Central memory CD8-positive, alpha-beta T cell (primary cell): Measurements from ENCODE around the gene ZNF256.
A peak's percentile ranks its signal among the peaks of the same experiment; 100 is the strongest.

Source experiments
- ATAC-seq: fragments of 150-1000 bp; cut with Tn5 transposase; replicated peaks from 2 replicates; pipeline ENCODE4 v1.10.0; 2022; ENCODE audit warnings: mild to moderate bottlenecking, moderate FRiP score, moderate number of reproducible peaks; ENCODE audit not compliant: poor library complexity, severe bottlenecking; ENCODE audit errors: extremely low read depth
- DNase-seq, 2 donors: peaks; one replicate each; pipeline ENCODE4 v3.0.0; 2021; ENCODE audit warnings: low spot score in 2 of 2
- H3K27ac Mint-ChIP-seq: one replicate; pipeline ENCODE4 v1.8.0; 2022; ENCODE audit warnings: low read depth, mild to moderate bottlenecking, moderate library complexity, mixed read lengths
- H3K27me3 Mint-ChIP-seq: one replicate; pipeline ENCODE4 v1.8.0; 2022; ENCODE audit warnings: mixed read lengths
- H3K36me3 Mint-ChIP-seq: one replicate; pipeline ENCODE4 v1.8.0; 2022; ENCODE audit warnings: mild to moderate bottlenecking, moderate library complexity, mixed read lengths; ENCODE audit not compliant: insufficient read depth
- H3K4me1 Mint-ChIP-seq: one replicate; pipeline ENCODE4 v1.8.0; 2022; ENCODE audit warnings: mixed read lengths
- H3K4me3 Mint-ChIP-seq: one replicate; pipeline ENCODE4 v1.8.0; 2022; ENCODE audit warnings: mild to moderate bottlenecking, moderate library complexity, mixed read lengths
- H3K9me3 Mint-ChIP-seq: one replicate; pipeline ENCODE4 v1.8.0; 2022; ENCODE audit warnings: mixed read lengths

Gene ZNF256

DNA sequence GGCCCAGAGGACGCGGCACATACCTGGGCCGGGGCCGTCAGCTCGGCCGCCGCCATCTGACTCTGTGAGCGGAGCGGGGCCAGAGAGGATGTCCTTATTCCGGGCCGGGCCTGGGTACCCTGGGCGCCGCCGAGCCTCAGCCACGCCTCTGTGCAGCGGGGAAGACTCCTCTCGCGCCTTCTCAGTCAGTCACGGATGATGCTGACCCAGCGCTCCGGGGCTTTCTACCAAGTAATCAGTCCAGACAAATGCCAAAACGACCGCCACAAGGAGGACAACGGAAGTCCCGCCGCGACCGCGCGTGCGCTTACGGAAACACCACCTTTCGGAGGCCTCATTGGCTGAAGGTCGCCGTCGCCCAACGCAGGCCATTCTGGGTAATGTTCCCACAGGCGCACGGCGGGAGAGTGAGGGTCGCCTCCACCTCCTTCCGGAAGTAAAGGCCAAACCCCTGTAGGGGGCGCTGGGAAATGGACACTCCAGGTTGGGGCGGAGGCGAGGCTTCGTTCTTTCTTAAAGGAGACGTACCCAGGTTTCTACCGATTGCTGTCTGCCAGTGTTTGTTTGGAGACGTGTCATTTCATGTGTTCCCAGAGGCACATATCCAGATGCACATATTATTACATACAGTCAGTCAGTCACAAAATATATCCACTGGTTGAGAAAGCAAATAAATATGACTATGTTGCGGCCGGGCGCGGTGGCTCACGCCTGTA is at the start of gene ZNF256:
Gene ZNF256 (minus strand): TSS at position 288 of the 716 bp plus-strand sequence. CDS start 232 bp downstream, at position 56.
- H3K4me3 Mint-ChIP-seq: peak within 1 kb of the TSS; percentile 92
- no peaks in the 10 kb centered on the region for H3K27me3 Mint-ChIP-seq
- DNase-seq (peak; percentile 50 to 75), ATAC-seq (peak; percentile 89)
- H3K36me3 Mint-ChIP-seq: peaks cover 28% of the 10 kb centered on the region
- H3K27ac Mint-ChIP-seq: peak within 1 kb of the TSS; percentile 95
- H3K9me3 Mint-ChIP-seq: peaks cover 37% of the 10 kb centered on the region
- peaks cover 15% of the 10 kb centered on the region for H3K4me1 Mint-ChIP-seq

DNA sequence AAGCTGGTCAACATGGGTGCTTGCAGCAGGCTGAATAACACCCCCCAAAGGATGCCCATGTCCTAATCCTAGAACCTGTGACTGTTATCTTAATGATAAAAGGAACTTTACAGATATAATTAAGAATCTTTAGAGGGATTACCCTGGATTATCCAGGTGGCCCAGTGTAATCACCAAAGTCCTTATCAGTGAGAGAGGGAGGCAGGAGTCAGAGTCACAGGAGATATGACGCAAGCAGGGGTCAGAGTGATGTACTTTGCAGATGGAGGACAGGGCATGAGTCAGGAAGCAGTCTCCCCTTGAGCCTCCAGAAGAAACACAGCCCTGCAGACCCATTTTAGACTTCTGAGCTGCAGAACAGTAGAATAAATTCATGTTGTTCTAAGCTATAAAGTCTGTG is 45.3 kb upstream of the ZNF256 start:
- no peaks in the 10 kb centered on the region for H3K4me1 Mint-ChIP-seq
- peaks cover 18% of the 10 kb centered on the region for H3K9me3 Mint-ChIP-seq
- DNase-seq (no peak), ATAC-seq (no peak)
- H3K27me3 Mint-ChIP-seq: no peaks in the 10 kb centered on the region
- H3K27ac Mint-ChIP-seq: no peak overlapping the region
- H3K36me3 Mint-ChIP-seq: peaks cover 12% of the 10 kb centered on the region
- H3K4me3 Mint-ChIP-seq: no peak overlapping the region

- Mint-ChIP-seq H3K36me3 (peaks cover 15% of the 10 kb centered on the region), H3K4me3 (no peak overlapping the region), H3K9me3 (peaks cover 37% of the 10 kb centered on the region), H3K4me1 (no peaks in the 10 kb centered on the region), H3K27ac (no peak overlapping the region), H3K27me3 (no peaks in the 10 kb centered on the region)
- ATAC-seq: no peak
- DNase-seq: no peak
These were observed 31.2 kb upstream of the ZNF256 start for GRCh38 chr19:57978586-57979289.

- Mint-ChIP-seq H3K4me1 (no peaks in the 10 kb centered on the region), H3K9me3 (peaks cover 39% of the 10 kb centered on the region), H3K36me3 (no peaks in the 10 kb centered on the region), H3K4me3 (no peak within 1 kb of the TSS), H3K27ac (no peak within 1 kb of the TSS), H3K27me3 (no peaks in the 10 kb centered on the region)
- DNase-seq: no peak
- ATAC-seq: no peak
These were observed 26.9 kb upstream of the ZNF256 start, which contains the start of gene C19orf18 for GRCh38 chr19:57974434-57974833. TSS of gene C19orf18 (minus strand) at chr19:57974534. CDS start at chr19:57974432, 102 bp downstream.

DNA sequence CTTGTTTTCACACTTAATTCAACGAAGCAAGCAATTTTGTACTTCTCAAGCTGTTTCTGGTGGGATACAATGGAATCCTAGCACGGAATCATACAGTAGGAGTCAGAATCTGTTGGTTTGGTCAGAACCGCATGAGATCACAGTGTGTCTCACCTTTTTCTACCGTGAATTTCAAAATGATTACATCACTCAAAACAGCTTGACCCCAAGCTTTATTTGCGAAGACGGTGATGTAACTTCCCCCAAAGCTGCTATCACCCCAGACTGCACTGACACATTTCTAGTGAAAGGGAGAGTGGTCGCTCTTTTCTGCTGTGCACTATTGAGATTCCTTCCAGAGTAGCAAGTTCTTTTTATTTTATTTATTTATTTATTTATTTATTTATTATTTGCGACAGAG is 17.3 kb upstream of the ZNF256 start:
- no peak for ATAC-seq
- Mint-ChIP-seq H3K36me3 (peaks cover 3% of the 10 kb centered on the region), H3K27me3 (no peaks in the 10 kb centered on the region)

DNA sequence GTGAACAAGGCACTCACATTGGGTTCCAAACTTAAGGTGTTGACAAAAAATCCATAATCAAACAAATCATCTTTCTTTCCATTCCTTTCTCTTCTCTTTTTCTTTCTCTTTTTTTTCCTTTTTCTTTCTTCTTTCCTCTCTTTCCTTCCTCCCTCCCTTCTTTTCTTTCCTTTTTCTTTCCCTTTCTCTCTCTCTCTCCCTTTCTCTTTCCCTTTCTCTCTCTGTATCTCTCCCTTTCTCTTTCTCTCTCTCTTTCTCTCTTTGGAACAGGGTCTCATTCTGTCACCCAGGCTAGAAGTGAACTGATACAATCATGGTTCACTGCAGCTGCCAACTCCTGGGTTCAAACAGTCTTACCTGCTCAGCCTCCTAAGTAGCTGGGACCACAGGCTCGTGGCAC is 14.3 kb upstream of the ZNF256 start:
- H3K36me3 Mint-ChIP-seq: peaks cover under 1% of the 10 kb centered on the region
- no peaks in the 10 kb centered on the region for H3K27me3 Mint-ChIP-seq
- no peaks in the 10 kb centered on the region for H3K4me1 Mint-ChIP-seq
- H3K9me3 Mint-ChIP-seq: peaks cover 7% of the 10 kb centered on the region
- ATAC-seq (no peak), DNase-seq (no peak)
- no peak overlapping the region for H3K27ac Mint-ChIP-seq
- no peak overlapping the region for H3K4me3 Mint-ChIP-seq

More for the DNA sequence above, 17.3 kb upstream of the ZNF256 start:
- no peak overlapping the region for H3K27ac Mint-ChIP-seq
- no peak overlapping the region for H3K4me3 Mint-ChIP-seq
- no peak for DNase-seq
- H3K4me1 Mint-ChIP-seq: no peaks in the 10 kb centered on the region
- H3K9me3 Mint-ChIP-seq: peaks cover 23% of the 10 kb centered on the region

GRCh38 chr19:57954996-57955395 is 7.5 kb upstream of the ZNF256 start:
- H3K27ac Mint-ChIP-seq: no peak overlapping the region
- peaks cover 2% of the 10 kb centered on the region for H3K36me3 Mint-ChIP-seq
- peaks cover 18% of the 10 kb centered on the region for H3K27me3 Mint-ChIP-seq
- peaks cover 12% of the 10 kb centered on the region for H3K9me3 Mint-ChIP-seq
- H3K4me1 Mint-ChIP-seq: no peaks in the 10 kb centered on the region
- H3K4me3 Mint-ChIP-seq: no peak overlapping the region
- ATAC-seq (no peak), DNase-seq (no peak)

- H3K27ac Mint-ChIP-seq: no peak overlapping the region
- no peak for DNase-seq
- peaks cover 17% of the 10 kb centered on the region for H3K36me3 Mint-ChIP-seq
- peaks cover 15% of the 10 kb centered on the region for H3K4me1 Mint-ChIP-seq
- peaks cover 15% of the 10 kb centered on the region for H3K27me3 Mint-ChIP-seq
- peaks cover 23% of the 10 kb centered on the region for H3K9me3 Mint-ChIP-seq
- H3K4me3 Mint-ChIP-seq: no peak overlapping the region
- ATAC-seq: no peak
These were observed 2.2 kb upstream of the ZNF256 start for GRCh38 chr19:57949702-57950101.

GRCh38 chr19:57949296-57949695 is 1.8 kb upstream of the ZNF256 start:
- Mint-ChIP-seq H3K27ac (no peak overlapping the region), H3K27me3 (peaks cover 11% of the 10 kb centered on the region), H3K9me3 (peaks cover 22% of the 10 kb centered on the region), H3K4me1 (peaks cover 15% of the 10 kb centered on the region), H3K4me3 (no peak overlapping the region), H3K36me3 (peaks cover 17% of the 10 kb centered on the region)
- no peak for ATAC-seq
- DNase-seq: no peak

DNA sequence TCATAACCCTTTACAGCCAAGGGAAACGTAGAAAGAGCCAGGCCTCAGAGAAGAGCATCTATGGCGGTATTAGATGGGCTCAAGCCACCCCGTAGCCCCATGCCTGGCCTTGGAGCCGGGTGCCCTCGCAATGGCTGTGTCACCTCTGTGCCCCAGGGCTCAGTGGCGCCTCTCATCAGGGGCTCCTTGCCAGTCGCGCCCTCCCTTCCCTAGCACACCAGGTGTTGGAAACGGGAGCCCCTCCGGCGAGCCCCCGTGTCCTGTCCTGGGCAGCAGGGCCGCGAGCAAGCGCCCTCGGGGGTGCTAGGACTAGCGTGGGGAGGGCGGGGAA is 453 bp downstream of the ZNF256 start:
- ATAC-seq (peak; percentile 17), DNase-seq (peak in 1 of 2 donors; percentile 9)

DNA sequence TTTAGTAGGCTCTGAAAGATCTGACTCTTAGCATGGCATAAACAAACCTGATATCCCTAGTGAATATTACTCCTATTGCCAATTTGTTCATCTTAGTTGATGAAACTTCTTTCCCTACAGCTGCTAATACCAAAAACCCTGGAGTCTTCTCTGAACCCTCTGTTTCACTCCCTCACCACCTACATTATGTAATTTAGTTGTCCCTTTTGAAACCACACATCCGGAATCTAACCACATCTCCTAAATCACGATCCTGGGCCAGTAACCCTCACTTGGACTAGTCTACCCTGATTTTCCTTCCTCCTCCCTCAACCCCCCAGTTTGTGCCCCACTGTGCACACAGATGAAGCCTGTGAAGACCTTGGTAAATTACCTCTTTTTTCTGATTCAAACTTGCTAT is 1.2 kb downstream of the ZNF256 start:
- Mint-ChIP-seq H3K27me3 (no peaks in the 10 kb centered on the region), H3K4me1 (peaks cover 15% of the 10 kb centered on the region), H3K9me3 (peaks cover 45% of the 10 kb centered on the region), H3K36me3 (peaks cover 37% of the 10 kb centered on the region), H3K4me3 (peak overlapping the region; percentile 92), H3K27ac (peak overlapping the region; percentile 95)
- ATAC-seq (no peak), DNase-seq (no peak)

More for the DNA sequence above, 453 bp downstream of the ZNF256 start:
- Mint-ChIP-seq H3K9me3 (peaks cover 41% of the 10 kb centered on the region), H3K4me1 (peaks cover 15% of the 10 kb centered on the region), H3K27ac (peak overlapping the region; percentile 95), H3K36me3 (peaks cover 32% of the 10 kb centered on the region), H3K4me3 (peak overlapping the region; percentile 92), H3K27me3 (no peaks in the 10 kb centered on the region)

GRCh38 chr19:57941593-57941992 is 5.9 kb downstream of the ZNF256 start:
- Mint-ChIP-seq H3K4me1 (peaks cover 11% of the 10 kb centered on the region), H3K9me3 (peaks cover 45% of the 10 kb centered on the region), H3K27ac (no peak overlapping the region), H3K27me3 (no peaks in the 10 kb centered on the region), H3K4me3 (no peak overlapping the region), H3K36me3 (peaks cover 32% of the 10 kb centered on the region)
- DNase-seq: no peak
- no peak for ATAC-seq

- Mint-ChIP-seq H3K27me3 (no peaks in the 10 kb centered on the region), H3K4me3 (no peak overlapping the region), H3K27ac (no peak overlapping the region), H3K9me3 (peaks cover 29% of the 10 kb centered on the region), H3K4me1 (no peaks in the 10 kb centered on the region), H3K36me3 (peaks cover 1% of the 10 kb centered on the region)
- ATAC-seq (no peak), DNase-seq (no peak)
These were observed 11.8 kb downstream of the ZNF256 start for GRCh38 chr19:57935731-57936130.
